GM19351 (cell line): Measurements from ENCODE around the gene MCF2L2.

Experiments
- ATAC-seq: cut with Tn5 transposase; IDR thresholded peaks from one replicate; pipeline ENCODE4 v1.9.1; 2021; ENCODE audit warnings: mild to moderate bottlenecking, moderate library complexity; ENCODE audit not compliant: unreplicated experiment

The MCF2L2 gene

GRCh38 chr3:183149915-183150750, 278.3 kb downstream of the MCF2L2 start:
- no peak for ATAC-seq

GRCh38 chr3:183148056-183148455, 280.4 kb downstream of the MCF2L2 start:
- no peak for ATAC-seq

- ATAC-seq, result no peak
Measured at GRCh38 chr3:183144363-183144762, 284.1 kb downstream of the MCF2L2 start.

DNA sequence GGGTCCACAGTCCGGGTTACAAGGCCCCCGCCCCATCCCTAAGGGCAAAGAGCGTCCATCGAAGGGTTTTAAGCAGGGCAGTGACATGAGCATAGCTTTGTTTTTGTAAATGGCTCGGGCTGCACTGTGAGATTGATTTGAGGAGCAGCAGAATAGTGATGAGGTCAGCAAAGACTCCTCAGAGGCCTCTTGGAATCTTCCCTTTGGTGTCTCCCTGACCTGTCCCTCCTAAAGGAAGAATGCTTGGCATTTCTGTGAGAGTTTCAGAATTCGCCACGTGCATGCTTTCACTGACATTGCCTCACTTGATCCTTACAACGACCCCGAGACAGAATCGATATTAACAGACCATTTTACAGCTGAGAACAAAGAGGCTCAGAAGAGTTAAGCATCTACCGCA, 286.2 kb downstream of the MCF2L2 start:
- ATAC-seq, result no peak

- ATAC-seq, result no peak
Measured at GRCh38 chr3:183134844-183135243, 293.6 kb downstream of the MCF2L2 start.

GRCh38 chr3:183132409-183132808, 296.0 kb downstream of the MCF2L2 start:
- no peak for ATAC-seq

DNA sequence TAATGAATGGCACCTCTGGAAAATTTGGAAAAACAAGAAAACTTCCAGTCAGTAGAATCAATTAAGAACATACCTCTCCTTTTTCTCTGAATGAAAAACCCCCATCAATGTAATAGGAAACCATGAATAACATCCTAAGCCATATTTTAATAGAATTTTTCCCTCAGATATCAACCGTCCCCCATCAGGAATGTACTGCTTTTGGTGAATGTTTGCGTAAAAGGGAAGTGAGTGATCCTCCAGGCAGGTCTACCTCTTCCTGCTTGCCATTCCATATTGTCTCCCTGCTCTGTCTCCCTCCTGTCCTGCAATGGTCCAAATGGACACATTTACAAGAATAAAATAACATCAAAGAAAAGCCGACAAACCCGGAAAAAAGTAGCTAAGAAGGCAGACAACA, 296.7 kb downstream of the MCF2L2 start:
- ATAC-seq, result no peak

DNA sequence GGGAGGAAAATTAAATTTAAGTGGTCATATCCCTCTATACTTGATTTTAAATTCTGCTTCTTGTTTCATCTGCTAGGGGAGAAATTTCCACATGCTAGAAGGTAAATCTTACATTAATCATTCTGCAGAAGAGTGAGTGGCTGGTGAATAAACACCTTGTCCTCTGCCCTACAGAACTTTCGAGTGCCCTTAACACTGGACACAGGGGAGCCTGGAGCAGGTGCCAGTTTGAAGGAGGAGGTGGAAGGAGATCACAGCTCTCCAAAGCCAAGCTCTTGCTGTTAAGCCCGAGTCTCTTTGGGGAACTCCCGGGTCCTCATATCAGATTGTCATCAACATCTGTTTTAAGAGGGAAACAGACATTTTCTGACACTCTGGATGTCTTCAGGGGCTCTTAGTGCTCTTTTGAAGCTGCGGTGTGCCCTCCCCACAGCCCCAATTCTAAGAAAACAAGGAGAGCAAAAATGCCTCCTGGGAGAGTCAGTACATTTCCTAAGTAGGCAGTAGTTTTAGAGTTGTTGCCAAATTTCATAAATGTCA, 297.2 kb downstream of the MCF2L2 start:
- no peak for ATAC-seq

- no peak for ATAC-seq
Measured at GRCh38 chr3:183129243-183129642, 299.2 kb downstream of the MCF2L2 start.

DNA sequence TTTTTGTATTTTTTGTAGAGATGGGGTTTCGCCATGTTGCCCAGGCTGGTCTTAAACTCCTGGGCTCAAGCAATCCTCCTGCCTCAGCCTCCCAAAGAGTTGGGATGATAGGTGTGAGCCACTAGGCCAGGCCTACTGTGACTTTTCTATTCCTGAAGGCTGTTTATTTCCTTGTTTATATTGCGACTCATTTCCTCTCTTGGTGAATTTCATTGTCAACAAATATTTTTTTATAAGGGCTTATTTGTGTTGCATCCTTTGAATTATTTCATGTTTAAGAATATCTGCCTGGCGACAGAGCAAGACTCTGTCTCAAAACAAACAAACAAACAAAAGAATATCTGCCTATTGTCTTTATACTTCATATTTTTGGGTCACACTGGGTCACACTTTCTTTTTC, 299.7 kb downstream of the MCF2L2 start:
- ATAC-seq, result no peak
